Astrocyte (in vitro differentiated cells and primary cell): ENCODE results near the gene NOS1.

Experiments used
- EZH2 ChIP-seq: IDR thresholded peaks from 2 replicates; pipeline ENCODE4 v1.6.1; 2012; ENCODE audit warnings: mild to moderate bottlenecking, low read length, inconsistent platforms; ENCODE audit not compliant: insufficient read depth
- TF ChIP-seq, protein P1 (sequence below): IDR thresholded peaks from 2 replicates; pipeline ENCODE4 v1.5.1; 2011; ENCODE audit warnings: low read depth, mild to moderate bottlenecking, inconsistent platforms, low read length, moderate library complexity; ENCODE audit not compliant: insufficient read depth

DNA sequence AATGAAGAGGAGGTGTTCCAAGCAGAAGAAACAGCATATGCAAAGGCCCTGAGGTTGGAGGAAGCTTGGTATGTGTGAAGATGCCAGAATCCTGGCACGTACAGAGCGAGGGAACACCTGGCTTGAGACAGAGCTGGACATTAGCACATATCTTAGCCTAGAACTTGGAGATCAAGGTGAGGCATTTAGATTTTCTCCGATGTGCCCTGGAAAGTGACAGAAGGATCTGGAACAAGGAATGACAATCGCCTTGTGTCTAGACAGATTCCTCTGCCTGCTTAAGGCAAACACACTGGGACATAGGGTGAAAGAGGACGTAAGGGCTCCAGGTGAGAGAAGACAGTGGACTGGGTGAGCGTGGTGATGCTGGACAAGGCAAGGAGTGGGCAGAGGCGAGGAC, 32.2 kb upstream of the NOS1 start:
- TF ChIP-seq EZH2: no peak
- TF ChIP-seq, protein P1, sequence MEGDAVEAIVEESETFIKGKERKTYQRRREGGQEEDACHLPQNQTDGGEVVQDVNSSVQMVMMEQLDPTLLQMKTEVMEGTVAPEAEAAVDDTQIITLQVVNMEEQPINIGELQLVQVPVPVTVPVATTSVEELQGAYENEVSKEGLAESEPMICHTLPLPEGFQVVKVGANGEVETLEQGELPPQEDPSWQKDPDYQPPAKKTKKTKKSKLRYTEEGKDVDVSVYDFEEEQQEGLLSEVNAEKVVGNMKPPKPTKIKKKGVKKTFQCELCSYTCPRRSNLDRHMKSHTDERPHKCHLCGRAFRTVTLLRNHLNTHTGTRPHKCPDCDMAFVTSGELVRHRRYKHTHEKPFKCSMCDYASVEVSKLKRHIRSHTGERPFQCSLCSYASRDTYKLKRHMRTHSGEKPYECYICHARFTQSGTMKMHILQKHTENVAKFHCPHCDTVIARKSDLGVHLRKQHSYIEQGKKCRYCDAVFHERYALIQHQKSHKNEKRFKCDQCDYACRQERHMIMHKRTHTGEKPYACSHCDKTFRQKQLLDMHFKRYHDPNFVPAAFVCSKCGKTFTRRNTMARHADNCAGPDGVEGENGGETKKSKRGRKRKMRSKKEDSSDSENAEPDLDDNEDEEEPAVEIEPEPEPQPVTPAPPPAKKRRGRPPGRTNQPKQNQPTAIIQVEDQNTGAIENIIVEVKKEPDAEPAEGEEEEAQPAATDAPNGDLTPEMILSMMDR: no peak
